Midbrain (tissue), 1 donor: ENCODE results near the gene P2RY11.

Source experiments
- DNase-seq: peaks from one replicate; lab custom pipeline; 2025; lab: John Stamatoyannopoulos, UW

The P2RY11 gene

GRCh38 chr19:10141479-10141878, 30.0 kb downstream of the P2RY11 start:
- DNase-seq: no peak

- no peak for DNase-seq
Observed at GRCh38 chr19:10141973-10142372, 30.5 kb downstream of the P2RY11 start.

GRCh38 chr19:10142701-10143375, 31.3 kb downstream of the P2RY11 start:
- DNase-seq: no peak

- no peak for DNase-seq
Observed at GRCh38 chr19:10143681-10144080, 32.2 kb downstream of the P2RY11 start.

GRCh38 chr19:10144361-10144760, 32.9 kb downstream of the P2RY11 start:
- DNase-seq: no peak

GRCh38 chr19:10145031-10145430, 33.5 kb downstream of the P2RY11 start:
- DNase-seq: no peak

GRCh38 chr19:10146142-10146541, 34.6 kb downstream of the P2RY11 start:
- DNase-seq: no peak

- DNase-seq: no peak
Observed at GRCh38 chr19:10149427-10149826, 37.9 kb downstream of the P2RY11 start.

- DNase-seq: no peak
Observed at GRCh38 chr19:10151521-10151920, 40.0 kb downstream of the P2RY11 start.

- no peak for DNase-seq
Observed at GRCh38 chr19:10152100-10152499, 40.6 kb downstream of the P2RY11 start.

GRCh38 chr19:10155839-10156238, 44.3 kb downstream of the P2RY11 start:
- DNase-seq: no peak

- DNase-seq: no peak
Observed at GRCh38 chr19:10158071-10158470, 46.6 kb downstream of the P2RY11 start.

- DNase-seq: no peak
Observed at GRCh38 chr19:10158485-10158884, 47.0 kb downstream of the P2RY11 start.

GRCh38 chr19:10159610-10160009, 48.1 kb downstream of the P2RY11 start:
- DNase-seq: no peak

- DNase-seq: no peak
Observed at GRCh38 chr19:10163536-10163935, 52.0 kb downstream of the P2RY11 start.
